NCI-H146 treated with DMSO at 0.1 percent for 48 hours (cell line): ENCODE results near the gene KLHDC7B.
A peak's percentile ranks its signal among the peaks of the same experiment; 100 is the strongest.

Source experiments
- DNase-seq: peaks from one replicate; lab custom pipeline; 2025; ENCODE audit not compliant: unreplicated experiment; lab: John Stamatoyannopoulos, UW

Gene KLHDC7B

GRCh38 chr22:50545522-50546325 is at the start of gene KLHDC7B:
Gene KLHDC7B, plus strand, starts transcription at chr22:50545899. Its CDS starts 345 bp downstream, at chr22:50546244.
- no peak for DNase-seq

- DNase-seq = no peak
Observed at GRCh38 chr22:50497093-50497492, 48.6 kb upstream of the KLHDC7B start.

- DNase-seq = peak; percentile 18
Observed at GRCh38 chr22:50498322-50498890, 47.3 kb upstream of the KLHDC7B start.

- DNase-seq = no peak
Observed at GRCh38 chr22:50500452-50500851, 45.2 kb upstream of the KLHDC7B start.

- no peak for DNase-seq
Observed at GRCh38 chr22:50502096-50502495, 43.6 kb upstream of the KLHDC7B start.

- no peak for DNase-seq
Observed at GRCh38 chr22:50502628-50503474, 42.8 kb upstream of the KLHDC7B start.

GRCh38 chr22:50503475-50504145 is 42.1 kb upstream of the KLHDC7B start:
- DNase-seq = no peak

- DNase-seq = no peak
Observed at GRCh38 chr22:50504369-50505211, 41.1 kb upstream of the KLHDC7B start.

GRCh38 chr22:50505276-50505775 is 40.4 kb upstream of the KLHDC7B start:
- no peak for DNase-seq

- DNase-seq = peak; percentile 86
Observed at GRCh38 chr22:50505776-50506610, 39.7 kb upstream of the KLHDC7B start.

GRCh38 chr22:50506611-50507420 is 38.9 kb upstream of the KLHDC7B start:
- no peak for DNase-seq

GRCh38 chr22:50507421-50507990 is 38.2 kb upstream of the KLHDC7B start, which contains the start of gene LMF2:
Gene LMF2, minus strand, starts transcription at chr22:50507702. Its CDS starts 27 bp downstream, at chr22:50507675.
- peak; percentile 73 for DNase-seq

- peak; percentile 73 for DNase-seq
Observed at GRCh38 chr22:50507991-50508884, 37.5 kb upstream of the KLHDC7B start, which contains the start of gene NCAPH2. Gene NCAPH2, plus strand, starts transcription at chr22:50508224. Its CDS starts 114 bp downstream, at chr22:50508338.

- no peak for DNase-seq
Observed at GRCh38 chr22:50508897-50509296, 36.8 kb upstream of the KLHDC7B start.

- no peak for DNase-seq
Observed at GRCh38 chr22:50513175-50513574, 32.5 kb upstream of the KLHDC7B start.

GRCh38 chr22:50516068-50516467 is 29.6 kb upstream of the KLHDC7B start:
- no peak for DNase-seq

GRCh38 chr22:50516891-50517290 is 28.8 kb upstream of the KLHDC7B start:
- no peak for DNase-seq
